ENCODE results near the gene YPEL1.
"Not testable (repeated sequence)": the region's sequence is repeated elsewhere in the genome, so short reads cannot be mapped to it uniquely, and the experiment has no call there.

The YPEL1 gene

GRCh38 chr22:21725956-21726649 is 9.5 kb downstream of the YPEL1 start:
- in situ Hi-C loops (cut with MboI; ENCODE audit: low sequenced_read_pairs, unreplicated experiment), result no loop called here
- TF ChIP-seq CTCF (IDR thresholded peaks at IDR 0.05; ENCODE audit: borderline replicate concordance, control extremely low read depth, extremely low read depth, insufficient read depth, missing control alignments), result no peak
- no peak for DNase-seq (ENCODE audit: low spot score)

- DNase-seq (ENCODE audit: low spot score); in situ Hi-C loops (cut with MboI; ENCODE audit: low sequenced_read_pairs, unreplicated experiment): not testable (repeated sequence)
Measured at GRCh38 chr22:21724496-21724895, 11.1 kb downstream of the YPEL1 start.

GRCh38 chr22:21721195-21721852 is 14.3 kb downstream of the YPEL1 start:
- DNase-seq (ENCODE audit: low spot score); in situ Hi-C loops (cut with MboI; ENCODE audit: low sequenced_read_pairs, unreplicated experiment): not testable (repeated sequence)

- in situ Hi-C loops (cut with MboI; ENCODE audit: low sequenced_read_pairs, unreplicated experiment); DNase-seq (ENCODE audit: low spot score): not testable (repeated sequence)
Measured at GRCh38 chr22:21720191-21720859, 15.3 kb downstream of the YPEL1 start.

- in situ Hi-C loops (cut with MboI; ENCODE audit: low sequenced_read_pairs, unreplicated experiment), result no loop called here
- no peak for DNase-seq (ENCODE audit: low spot score)
- no peak for TF ChIP-seq CTCF (IDR thresholded peaks at IDR 0.05; ENCODE audit: borderline replicate concordance, control extremely low read depth, extremely low read depth, insufficient read depth, missing control alignments)
Measured at GRCh38 chr22:21719024-21719423, 16.6 kb downstream of the YPEL1 start.

- in situ Hi-C loops (cut with MboI; ENCODE audit: low sequenced_read_pairs, unreplicated experiment), result no loop called here
- no peak for TF ChIP-seq CTCF (IDR thresholded peaks at IDR 0.05; ENCODE audit: borderline replicate concordance, control extremely low read depth, extremely low read depth, insufficient read depth, missing control alignments)
- DNase-seq (ENCODE audit: low spot score), result no peak
Measured at GRCh38 chr22:21718499-21718898, 17.1 kb downstream of the YPEL1 start.

- DNase-seq (ENCODE audit: low spot score); in situ Hi-C loops (cut with MboI; ENCODE audit: low sequenced_read_pairs, unreplicated experiment): not testable (repeated sequence)
Measured at GRCh38 chr22:21716395-21717122, 19.0 kb downstream of the YPEL1 start.

- no peak for TF ChIP-seq CTCF (IDR thresholded peaks at IDR 0.05; ENCODE audit: borderline replicate concordance, control extremely low read depth, extremely low read depth, insufficient read depth, missing control alignments)
- in situ Hi-C loops (cut with MboI; ENCODE audit: low sequenced_read_pairs, unreplicated experiment), result no loop called here
Measured at GRCh38 chr22:21714786-21715185, 20.8 kb downstream of the YPEL1 start.

More at GRCh38 chr22:21714786-21715185, 20.8 kb downstream of the YPEL1 start:
- no peak for DNase-seq (ENCODE audit: low spot score)

All from GM13976 (cell line).